Right renal cortex interstitium (tissue), 3 donors: ENCODE results near the gene WDR75. TPM values are rescaled to one million over a fixed set of nuclear protein-coding genes. Genes with fewer than 3 reads are reported as not detected.

Source experiments
- DNase-seq, 3 donors: peaks; one replicate each; pipeline ENCODE4 v3.0.0-alpha.2; 2013; ENCODE audit warnings: low read depth in 3 of 3, low spot score in 2 of 3
- polyA plus RNA-seq, 3 donors: library from polyadenylated mRNA; unstranded; fragments of 120-200 nt; gene quantifications; one replicate each; pipeline ENCODE4 v1.2.1, GENCODE V29; 2013; ENCODE audit not compliant: insufficient read length in 3 of 3

Gene WDR75
- polyA plus RNA-seq, 3 donors: 46.6 to 52.7 (median 46.9) TPM

DNA sequence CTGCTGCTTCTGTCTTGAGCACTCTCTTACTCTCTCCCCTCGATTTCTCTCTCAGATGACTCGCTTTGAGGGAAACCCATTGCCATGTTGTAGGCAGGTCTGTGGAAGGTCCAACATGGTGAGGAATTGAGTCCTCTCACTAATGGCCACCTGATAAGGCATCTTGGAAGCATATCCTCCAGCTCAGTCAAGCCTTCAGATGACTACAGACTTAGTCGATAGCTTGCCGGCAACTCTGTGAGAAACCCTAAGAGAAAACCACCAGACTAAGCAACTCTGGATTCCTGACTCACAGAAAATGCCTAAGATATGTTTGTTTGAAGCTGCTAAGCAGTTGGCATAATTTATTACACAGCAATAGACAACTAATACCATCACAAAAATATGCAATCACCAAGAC lies 51.2 kb downstream of the WDR75 start:
- no peak for DNase-seq

GRCh38 chr2:189498205-189498604 lies 56.9 kb downstream of the WDR75 start:
- no peak for DNase-seq

DNA sequence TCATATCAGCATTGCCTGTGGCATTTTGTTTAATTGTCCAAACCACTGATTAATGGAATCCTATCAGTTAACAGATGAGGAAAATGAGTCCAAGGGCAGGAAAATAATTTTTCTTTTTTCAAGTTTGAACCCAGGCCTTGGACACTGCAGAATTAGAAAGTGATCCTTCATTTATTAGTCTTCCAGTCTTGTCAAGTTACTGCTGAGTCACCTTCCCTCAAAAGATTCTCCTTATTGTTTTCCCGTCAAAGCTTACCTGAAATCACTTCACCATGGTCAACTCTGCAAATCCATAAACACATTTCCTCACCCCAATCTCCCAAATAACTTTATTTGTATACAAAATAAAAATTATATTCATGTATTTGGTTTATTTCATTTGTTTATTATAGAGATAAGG lies 57.9 kb downstream of the WDR75 start:
- DNase-seq: no peak

DNA sequence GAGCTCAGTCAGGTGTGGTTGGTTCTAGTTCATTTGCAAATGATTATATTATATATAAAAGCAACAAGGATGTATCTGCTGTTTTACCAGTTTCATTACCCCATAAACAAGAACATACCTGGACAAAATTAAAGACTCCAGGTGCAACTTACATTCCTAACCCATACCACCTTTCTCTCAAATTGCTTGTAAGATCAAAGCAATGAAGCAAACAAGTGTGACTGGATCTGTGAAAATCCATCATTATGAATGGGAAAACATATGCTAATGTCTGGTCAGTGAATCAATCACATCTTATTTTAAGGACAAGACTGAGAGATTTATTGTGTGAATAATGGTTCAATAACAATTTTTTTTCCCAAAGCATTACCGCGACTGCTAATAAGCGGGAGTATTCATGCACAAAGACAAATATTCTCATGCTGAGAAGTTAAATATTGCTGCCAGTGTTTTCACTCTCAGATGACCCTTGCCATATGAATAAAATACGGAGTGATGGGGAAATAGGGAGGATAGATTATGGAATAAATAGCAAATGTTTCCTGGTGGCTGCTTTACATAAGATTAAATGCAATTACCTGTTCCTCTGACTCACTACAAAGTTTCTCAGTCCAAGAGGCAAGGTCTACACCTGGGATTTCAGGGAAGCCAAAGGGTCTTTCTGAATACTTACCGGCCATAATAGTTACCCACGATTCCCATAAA lies 59.3 kb downstream of the WDR75 start:
- DNase-seq: no peak

GRCh38 chr2:189501487-189501886 lies 60.2 kb downstream of the WDR75 start:
- DNase-seq: no peak

DNA sequence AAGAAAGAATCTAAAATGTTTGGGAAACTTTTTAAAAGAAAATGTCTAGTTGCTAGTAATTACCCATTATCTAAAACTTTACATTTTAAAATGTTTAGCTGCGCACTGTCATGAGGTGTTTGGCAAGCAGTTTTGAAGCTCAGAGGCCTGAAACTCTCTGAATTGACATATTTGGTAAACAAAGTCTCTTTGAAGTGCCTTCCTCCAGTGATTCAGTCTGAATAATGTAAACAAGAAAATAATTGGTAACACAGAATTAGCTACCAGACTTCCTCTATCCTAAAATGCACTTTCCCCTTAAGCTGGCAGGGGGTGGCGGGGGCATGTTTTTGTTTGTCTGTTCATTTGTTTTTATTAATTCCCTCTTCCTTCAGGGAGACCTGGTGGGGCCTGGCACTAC lies 61.4 kb downstream of the WDR75 start:
- no peak for DNase-seq

GRCh38 chr2:189504238-189504637 lies 63.0 kb downstream of the WDR75 start:
- no peak for DNase-seq

DNA sequence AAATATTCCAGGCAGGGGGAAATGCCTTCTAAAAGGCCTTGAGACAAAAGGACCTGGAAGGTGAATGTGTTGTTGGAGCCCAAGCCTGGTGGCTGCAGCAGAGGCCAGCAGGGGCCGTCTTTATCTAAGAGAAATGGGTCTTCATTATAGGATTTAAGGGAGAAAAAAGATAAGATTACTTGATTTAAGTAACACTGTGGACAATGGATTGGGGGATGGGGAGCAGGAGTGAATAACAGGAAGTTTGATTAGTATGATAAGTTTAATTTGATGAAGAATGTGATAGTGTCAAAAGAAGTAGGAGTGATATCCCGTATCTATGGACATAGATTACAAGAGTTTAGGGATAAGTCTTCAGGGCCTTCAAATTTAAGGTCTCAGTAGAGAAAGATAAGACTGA lies 64.2 kb downstream of the WDR75 start:
- no peak for DNase-seq

DNA sequence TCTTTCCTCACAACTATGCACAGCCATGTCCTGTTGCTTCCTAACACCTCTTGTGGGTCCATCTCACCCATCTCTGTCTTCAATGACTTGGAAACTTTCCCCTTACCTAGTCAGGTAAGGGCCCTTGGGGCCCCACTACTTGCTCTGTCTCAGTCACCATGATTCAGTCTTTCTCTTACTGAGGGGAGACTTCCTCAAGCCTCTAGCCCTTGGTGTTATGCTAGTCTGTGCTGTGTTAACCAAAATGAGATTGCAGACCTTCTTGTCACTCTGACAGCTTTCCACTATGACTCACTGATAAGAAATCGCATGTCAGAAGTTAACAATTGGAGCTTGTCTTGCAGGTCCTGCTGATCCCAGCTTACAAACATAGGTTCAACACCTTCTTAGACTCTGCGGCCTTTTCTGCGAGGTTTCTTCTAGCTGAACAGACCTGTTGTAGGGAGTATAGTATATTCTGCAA lies 65.3 kb downstream of the WDR75 start:
- no peak for DNase-seq

DNA sequence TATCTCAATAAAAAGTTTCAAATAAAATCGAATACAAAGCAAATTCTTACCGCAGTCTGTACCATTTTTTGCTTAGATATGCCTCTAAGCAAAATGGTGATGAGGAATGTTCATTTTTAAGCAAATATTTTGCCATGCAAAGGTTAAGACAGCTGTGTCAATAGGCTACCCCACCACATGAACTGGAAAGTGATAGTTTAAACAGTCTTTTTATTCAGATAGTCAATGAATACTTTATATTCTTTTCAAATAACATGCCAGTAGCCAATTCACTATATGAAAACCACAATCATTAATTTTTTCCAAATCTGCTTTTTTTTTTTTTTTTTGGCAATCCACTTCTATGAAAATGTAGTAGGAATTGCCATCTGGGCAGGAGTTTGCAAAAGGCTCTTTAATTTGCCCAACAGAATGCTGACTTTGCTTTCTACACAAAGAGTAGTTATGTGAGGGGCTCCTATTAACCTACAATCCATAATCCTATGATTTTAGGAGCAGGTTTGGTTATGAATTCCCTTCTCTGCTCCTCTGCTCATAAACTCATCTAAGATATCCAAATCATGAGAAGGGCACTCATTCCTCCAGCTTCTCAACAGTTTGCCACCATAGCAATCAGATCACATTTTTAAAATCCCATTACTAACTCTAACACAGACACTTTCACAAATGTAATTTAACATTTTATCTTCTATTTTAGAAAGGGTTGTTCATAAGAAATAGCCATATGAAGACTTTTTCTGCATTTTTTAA lies 70.1 kb downstream of the WDR75 start:
- DNase-seq: no peak

DNA sequence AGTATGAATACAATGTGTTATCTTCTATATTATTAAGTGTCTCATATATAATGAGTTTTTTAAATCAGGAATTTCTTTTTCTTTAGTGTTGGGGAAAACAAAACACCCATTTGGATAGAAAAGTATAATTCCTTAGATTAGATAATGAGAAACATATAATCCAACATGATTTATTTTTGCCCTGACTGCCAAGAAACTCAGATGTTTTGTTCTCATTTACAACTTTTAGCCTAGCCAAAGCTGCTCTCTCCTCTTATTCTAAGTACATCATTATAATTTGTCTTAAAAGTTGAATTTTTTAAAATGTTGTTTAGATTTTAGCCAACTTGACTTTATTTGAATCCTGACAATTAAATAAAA lies 70.7 kb downstream of the WDR75 start:
- no peak for DNase-seq

- DNase-seq: no peak
These were observed 71.6 kb downstream of the WDR75 start for GRCh38 chr2:189512879-189513278.

DNA sequence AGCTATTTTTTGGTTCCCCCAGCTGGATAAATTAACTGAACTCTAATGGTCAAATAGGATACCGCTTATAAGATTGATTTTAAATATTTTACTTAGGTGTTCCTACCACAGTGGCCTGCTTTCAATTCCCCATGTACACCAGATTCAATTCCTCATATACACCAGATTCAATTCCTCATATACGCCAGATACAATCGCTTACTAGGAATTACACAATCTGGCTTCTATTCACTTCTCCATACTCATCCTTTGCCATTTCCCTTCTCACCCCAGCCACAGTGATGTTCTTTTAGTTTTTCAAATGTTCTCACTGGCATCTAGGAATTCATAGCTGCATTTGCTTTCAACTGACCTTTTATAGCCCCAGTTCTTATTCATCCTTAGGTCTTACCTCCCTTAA lies 72.8 kb downstream of the WDR75 start:
- no peak for DNase-seq

DNA sequence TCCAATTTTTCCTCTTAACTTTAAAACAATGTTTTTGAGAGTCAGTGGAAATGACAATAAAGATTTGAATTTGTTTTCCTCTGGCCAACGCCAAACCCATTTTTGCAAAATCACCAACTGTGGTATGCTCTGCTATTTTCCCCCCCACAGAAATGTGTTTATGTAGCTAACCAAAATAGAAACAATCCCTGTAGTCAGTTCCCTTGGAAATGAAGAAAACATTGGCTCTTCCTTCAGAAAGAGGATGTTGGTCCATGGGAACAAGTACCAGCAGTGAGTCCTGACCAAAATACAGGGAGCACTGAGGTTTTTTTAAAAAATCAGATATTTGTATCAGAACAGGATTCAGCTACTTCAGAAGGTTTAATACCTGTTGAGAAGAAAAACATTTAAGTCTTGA lies 74.0 kb downstream of the WDR75 start:
- no peak for DNase-seq

- no peak for DNase-seq
These were observed 75.3 kb downstream of the WDR75 start for GRCh38 chr2:189516546-189516945.

- no peak for DNase-seq
These were observed 76.7 kb downstream of the WDR75 start for GRCh38 chr2:189517847-189518535.

- DNase-seq: no peak
These were observed 78.5 kb downstream of the WDR75 start for GRCh38 chr2:189519631-189520387.

DNA sequence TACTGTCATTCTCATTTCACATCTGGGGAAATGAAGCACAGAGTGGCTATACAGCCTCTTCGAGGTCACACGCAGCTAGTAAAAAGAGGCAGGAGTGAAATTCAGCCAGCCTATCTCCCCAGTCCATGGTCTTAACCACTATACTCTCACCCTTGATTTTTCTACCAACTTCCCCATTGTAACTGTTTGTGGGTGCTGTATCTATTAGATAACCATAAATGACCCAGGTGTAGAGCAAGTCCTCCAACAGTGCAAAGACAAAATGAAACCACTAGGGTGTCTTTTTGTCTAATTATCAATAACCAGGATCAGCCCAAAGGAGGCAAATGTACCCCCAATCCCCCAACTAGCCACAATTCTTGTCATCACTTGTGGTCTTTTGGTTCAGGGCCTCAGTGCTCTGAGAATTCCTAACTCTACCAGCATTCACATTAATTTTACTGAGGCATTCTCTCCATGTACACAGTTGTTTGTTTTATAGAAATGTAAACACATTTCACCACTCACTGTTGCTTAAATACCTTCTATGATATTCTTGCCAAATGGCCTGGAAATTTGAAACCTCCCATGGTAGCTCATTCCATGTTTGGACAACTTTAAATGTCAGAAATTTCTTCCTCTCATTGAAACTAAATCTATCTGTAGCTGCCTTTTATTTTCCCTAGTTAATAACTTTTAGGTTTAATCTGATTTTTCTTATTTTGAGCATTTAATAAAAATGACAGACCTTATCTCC lies 80.6 kb downstream of the WDR75 start:
- DNase-seq: no peak

- DNase-seq: no peak
These were observed 81.3 kb downstream of the WDR75 start for GRCh38 chr2:189522435-189523151.

DNA sequence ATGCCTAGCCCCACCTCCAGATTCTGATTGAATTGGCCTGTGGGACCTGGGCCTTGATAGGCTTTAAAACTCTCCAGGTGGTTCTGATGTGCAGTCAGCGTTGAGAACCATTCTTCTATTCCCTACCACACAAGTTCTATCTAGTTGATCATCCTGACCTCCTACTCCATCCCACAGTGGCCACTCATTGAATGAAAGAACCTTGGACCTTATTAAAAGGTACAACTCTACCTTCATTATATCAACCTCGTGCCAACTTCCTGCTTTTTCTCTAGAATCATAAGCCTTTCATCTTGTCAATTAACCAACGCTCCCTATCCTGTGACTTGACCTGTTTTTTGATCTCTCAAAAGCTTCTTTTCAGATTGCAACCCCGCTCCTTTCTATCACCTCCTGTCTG lies 83.5 kb downstream of the WDR75 start:
- no peak for DNase-seq
